ENCODE data around the gene BANK1.

The BANK1 gene

GRCh38 chr4:101818362-101818761 is 27.8 kb downstream of the BANK1 start:
- TF ChIP-seq REST (IDR thresholded peaks at IDR 0.05; ENCODE audit: insufficient replicate concordance, low read depth) (no peak), POLR2AphosphoS5 (IDR thresholded peaks at IDR 0.05; ENCODE audit: low read depth) (no peak), CTCF (IDR thresholded peaks at IDR 0.05; ENCODE audit: insufficient read depth, low read length) (no peak), SPI1 (IDR thresholded peaks at IDR 0.05; ENCODE audit: borderline replicate concordance, low read depth) (no peak), GABPA (IDR thresholded peaks at IDR 0.05; ENCODE audit: low read depth) (no peak)
- no peaks in the 10 kb centered on the region for H3K27me3 ChIP-seq (ENCODE audit: insufficient read depth, poor library complexity, severe bottlenecking)
- H3K27ac ChIP-seq (replicated peaks): no peak overlapping the region
- no peak overlapping the region for H3K4me3 ChIP-seq (replicated peaks; ENCODE audit: insufficient read depth, low read length)
- no peak for DNase-seq (ENCODE audit: low read depth in 1 of 2, low spot score in 1 of 2)

DNA sequence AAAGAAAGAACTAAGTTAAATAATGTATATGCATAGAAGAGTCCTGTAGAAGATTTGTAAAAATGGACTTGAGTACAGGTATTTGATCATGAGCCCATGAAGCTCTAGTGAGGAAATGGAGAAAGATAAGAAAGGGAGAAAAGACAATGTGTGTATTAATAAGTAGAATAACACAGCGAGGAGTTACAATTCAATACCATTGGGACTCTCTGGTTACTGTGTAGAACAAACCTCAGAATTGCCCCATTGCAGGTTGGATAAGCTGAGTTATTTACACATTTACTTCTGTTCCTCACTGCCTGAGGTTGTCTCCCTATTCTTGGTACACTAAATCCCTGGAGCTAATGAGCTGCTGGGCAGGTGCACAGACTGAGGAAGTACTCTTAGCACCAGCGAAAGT is 33.3 kb downstream of the BANK1 start:
- H3K27me3 ChIP-seq (ENCODE audit: insufficient read depth, poor library complexity, severe bottlenecking): no peaks in the 10 kb centered on the region
- H3K4me3 ChIP-seq (replicated peaks; ENCODE audit: insufficient read depth, low read length): no peak overlapping the region
- DNase-seq (ENCODE audit: low read depth in 1 of 2, low spot score in 1 of 2): no peak
- TF ChIP-seq SPI1 (IDR thresholded peaks at IDR 0.05; ENCODE audit: borderline replicate concordance, low read depth): no peak
- TF ChIP-seq POLR2AphosphoS5 (IDR thresholded peaks at IDR 0.05; ENCODE audit: low read depth): no peak
- TF ChIP-seq REST (IDR thresholded peaks at IDR 0.05; ENCODE audit: insufficient replicate concordance, low read depth): no peak
- TF ChIP-seq CTCF (IDR thresholded peaks at IDR 0.05; ENCODE audit: insufficient read depth, low read length): no peak
- no peak for TF ChIP-seq GABPA (IDR thresholded peaks at IDR 0.05; ENCODE audit: low read depth)
- no peak overlapping the region for H3K27ac ChIP-seq (replicated peaks)

DNA sequence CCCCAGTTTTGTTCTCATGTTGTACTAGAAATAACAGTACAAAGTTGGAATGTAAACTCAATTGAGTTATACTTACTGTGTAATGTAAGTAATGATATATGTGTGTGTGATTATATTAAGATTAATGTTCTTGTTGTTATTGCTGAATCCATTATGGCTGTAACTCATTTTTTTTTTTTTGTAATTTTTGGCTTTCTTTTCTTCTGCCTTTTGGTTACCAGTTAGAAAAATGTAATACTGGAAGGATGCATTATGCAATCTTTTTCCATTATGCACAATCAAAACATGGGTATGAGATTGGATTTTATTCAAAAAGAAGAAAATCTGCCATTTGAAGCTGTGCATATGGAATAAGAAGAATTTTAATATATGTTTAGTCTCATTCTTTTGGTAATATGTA is 34.0 kb downstream of the BANK1 start:
- no peak for DNase-seq (ENCODE audit: low read depth in 1 of 2, low spot score in 1 of 2)
- TF ChIP-seq SPI1 (IDR thresholded peaks at IDR 0.05; ENCODE audit: borderline replicate concordance, low read depth) (no peak), GABPA (IDR thresholded peaks at IDR 0.05; ENCODE audit: low read depth) (no peak), CTCF (IDR thresholded peaks at IDR 0.05; ENCODE audit: insufficient read depth, low read length) (no peak), REST (IDR thresholded peaks at IDR 0.05; ENCODE audit: insufficient replicate concordance, low read depth) (no peak), POLR2AphosphoS5 (IDR thresholded peaks at IDR 0.05; ENCODE audit: low read depth) (no peak)
- Histone ChIP-seq H3K4me3 (replicated peaks; ENCODE audit: insufficient read depth, low read length) (no peak overlapping the region), H3K27me3 (ENCODE audit: insufficient read depth, poor library complexity, severe bottlenecking) (no peaks in the 10 kb centered on the region), H3K27ac (replicated peaks) (no peak overlapping the region)

All from HL-60 (cell line).